Tibial artery (tissue), 4 donors: ENCODE measurements around the gene HRH1.
A peak's percentile ranks its signal among the peaks of the same experiment; 100 is the strongest.

ENCODE experiments used
- DNase-seq, 2 donors: peaks; one replicate each; pipeline ENCODE4 v3.0.0-alpha.2; 2019
- H3K27ac ChIP-seq, 2 donors: fragments of 200-600 bp; sonication (generic) in 1 of 2; 1 replicate in 1 of 2; 2 replicates in 1 of 2; pipeline ENCODE4 v1.5.1; 2018 to 2019; ENCODE audit warnings: mild to moderate bottlenecking in 1 of 2
- H3K27me3 ChIP-seq, 2 donors: fragments of 200-600 bp; sonication (generic) in 1 of 2; one replicate each; pipeline versions ENCODE4 v1.5.1 to v1.6.0; 2016 to 2019
- H3K36me3 ChIP-seq, 3 donors: fragments of 200-600 bp; sonication (generic) in 2 of 3; one replicate each; pipeline ENCODE4 v1.5.1; 2016 to 2019; ENCODE audit warnings: mild to moderate bottlenecking in 2 of 3
- H3K4me1 ChIP-seq, 4 donors: fragments of 200-600 bp; sonication (generic) in 2 of 4; 1 replicate in 3 of 4; 2 replicates in 1 of 4; pipeline ENCODE4 v1.5.1; 2016 to 2019
- H3K4me3 ChIP-seq, 2 donors: fragments of 200-600 bp; sonication (generic) in 1 of 2; 1 replicate in 1 of 2; 2 replicates in 1 of 2; pipeline ENCODE4 v1.5.1; 2018 to 2019; ENCODE audit warnings: mild to moderate bottlenecking in 2 of 2
- H3K9me3 ChIP-seq, 3 donors: fragments of 200-600 bp; sonication (generic) in 1 of 3; one replicate each; pipeline ENCODE4 v1.5.1; 2016 to 2019
- intact Hi-C: fragments of 100-400 bp; cut with DNase I; formaldehyde crosslinking; loops from one replicate; pipeline ENCODE4 v1.15.0; 2023; ENCODE audit warnings: low total_unique reads
- TF ChIP-seq, protein P1 (sequence below), 2 experiments: fragments of 200-600 bp in 1 of 2; fragments of 450-650 bp in 1 of 2; IDR thresholded peaks; one replicate each; pipeline ENCODE4 v1.5.1; 2017 to 2019; ENCODE audit warnings: antibody characterized with exemption in 2 of 2, mild to moderate bottlenecking in 1 of 2, moderate library complexity in 1 of 2

Gene HRH1

GRCh38 chr3:11228041-11228440 lies 73.7 kb downstream of the HRH1 start:
- Histone ChIP-seq H3K27me3 (no peaks in the 10 kb centered on the region), H3K27ac (no peak overlapping the region), H3K9me3 (no peaks in the 10 kb centered on the region), H3K36me3 (peaks cover 0 to 4% (median 0%) of the 10 kb centered on the region in 3 donors), H3K4me1 (peaks cover 0 to 28% (median 9%) of the 10 kb centered on the region in 4 donors), H3K4me3 (no peak overlapping the region)
- no peak for DNase-seq
- TF ChIP-seq, protein P1, sequence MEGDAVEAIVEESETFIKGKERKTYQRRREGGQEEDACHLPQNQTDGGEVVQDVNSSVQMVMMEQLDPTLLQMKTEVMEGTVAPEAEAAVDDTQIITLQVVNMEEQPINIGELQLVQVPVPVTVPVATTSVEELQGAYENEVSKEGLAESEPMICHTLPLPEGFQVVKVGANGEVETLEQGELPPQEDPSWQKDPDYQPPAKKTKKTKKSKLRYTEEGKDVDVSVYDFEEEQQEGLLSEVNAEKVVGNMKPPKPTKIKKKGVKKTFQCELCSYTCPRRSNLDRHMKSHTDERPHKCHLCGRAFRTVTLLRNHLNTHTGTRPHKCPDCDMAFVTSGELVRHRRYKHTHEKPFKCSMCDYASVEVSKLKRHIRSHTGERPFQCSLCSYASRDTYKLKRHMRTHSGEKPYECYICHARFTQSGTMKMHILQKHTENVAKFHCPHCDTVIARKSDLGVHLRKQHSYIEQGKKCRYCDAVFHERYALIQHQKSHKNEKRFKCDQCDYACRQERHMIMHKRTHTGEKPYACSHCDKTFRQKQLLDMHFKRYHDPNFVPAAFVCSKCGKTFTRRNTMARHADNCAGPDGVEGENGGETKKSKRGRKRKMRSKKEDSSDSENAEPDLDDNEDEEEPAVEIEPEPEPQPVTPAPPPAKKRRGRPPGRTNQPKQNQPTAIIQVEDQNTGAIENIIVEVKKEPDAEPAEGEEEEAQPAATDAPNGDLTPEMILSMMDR (IDR thresholded peaks at IDR 0.05), result no peak
- intact Hi-C loops, result no loop called here

DNA sequence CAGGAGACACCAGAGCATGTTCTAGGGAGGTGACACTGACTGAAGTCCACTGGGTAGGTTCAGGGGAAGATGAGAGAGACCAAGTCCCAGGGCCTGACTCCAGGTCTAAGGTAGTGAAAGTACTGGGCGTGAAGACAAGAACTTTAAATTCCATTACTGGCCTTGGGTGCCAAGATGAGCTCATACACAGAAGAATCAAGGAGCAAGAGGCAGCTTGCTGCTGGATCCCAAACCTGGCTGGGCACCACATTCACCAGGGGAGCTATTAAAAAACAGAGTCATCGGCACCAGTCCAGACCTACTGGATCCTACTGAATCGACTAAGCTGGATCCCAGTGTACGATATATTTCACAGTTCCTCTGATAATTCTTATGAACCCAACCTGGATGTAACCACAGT lies 75.8 kb downstream of the HRH1 start:
- TF ChIP-seq, protein P1 (IDR thresholded peaks at IDR 0.05), result no peak
- no peaks in the 10 kb centered on the region for H3K9me3 ChIP-seq
- peak overlapping the region in 1 of 2 donors; percentile 43 for H3K27ac ChIP-seq
- intact Hi-C loops, result no loop called here
- DNase-seq, result no peak
- H3K27me3 ChIP-seq, result no peaks in the 10 kb centered on the region
- peaks cover 0 to 24% (median 5%) of the 10 kb centered on the region in 4 donors for H3K4me1 ChIP-seq
- H3K36me3 ChIP-seq, result peaks cover 0 to 4% (median 0%) of the 10 kb centered on the region in 3 donors
- no peak overlapping the region for H3K4me3 ChIP-seq

DNA sequence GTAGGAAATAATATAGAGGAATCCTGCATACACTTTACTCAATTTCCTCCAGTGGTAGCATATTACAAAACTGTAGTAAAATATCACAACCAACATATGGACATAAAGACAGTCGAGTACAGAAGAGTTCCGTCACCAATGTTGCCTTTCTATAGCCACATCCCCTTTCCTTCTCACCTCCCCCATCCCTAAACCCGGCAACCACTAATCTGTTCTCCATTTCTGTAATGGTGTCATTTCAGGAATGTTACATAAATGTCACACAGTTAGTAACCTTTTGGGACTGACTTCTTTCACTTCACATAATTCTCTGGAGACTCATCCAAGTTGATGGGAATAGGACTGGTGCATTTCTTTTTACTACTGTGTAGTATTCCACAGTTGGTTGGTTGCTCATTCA lies 76.5 kb downstream of the HRH1 start:
- H3K36me3 ChIP-seq, result peaks cover 0 to 4% (median 0%) of the 10 kb centered on the region in 3 donors
- H3K27ac ChIP-seq, result no peak overlapping the region
- no peaks in the 10 kb centered on the region for H3K27me3 ChIP-seq
- intact Hi-C loops, result no loop called here
- no peak for DNase-seq
- TF ChIP-seq, protein P1 (IDR thresholded peaks at IDR 0.05), result no peak
- peaks cover 0 to 17% (median 3%) of the 10 kb centered on the region in 4 donors for H3K4me1 ChIP-seq
- no peaks in the 10 kb centered on the region for H3K9me3 ChIP-seq
- no peak overlapping the region for H3K4me3 ChIP-seq

DNA sequence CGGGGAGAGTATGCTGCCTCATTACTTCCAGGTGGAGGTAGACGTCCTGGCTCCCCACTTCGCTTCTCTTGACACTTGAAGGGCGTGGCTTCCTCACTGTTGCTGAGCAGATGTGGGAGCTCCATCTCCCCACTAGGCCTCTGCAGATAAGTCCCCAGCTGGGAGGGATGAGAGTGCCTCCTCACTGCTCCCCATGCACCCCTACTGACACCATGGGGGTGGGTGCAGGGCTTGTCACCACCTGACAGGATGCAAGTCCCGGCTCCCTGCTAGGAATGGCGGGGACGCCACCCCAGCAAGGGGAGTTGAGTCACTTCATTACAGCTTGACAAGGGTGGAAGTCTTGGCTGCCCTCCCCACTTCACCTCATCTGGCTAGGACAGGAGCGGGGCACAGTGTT lies 81.1 kb downstream of the HRH1 start:
- Histone ChIP-seq H3K9me3 (peaks cover 0 to 7% (median 0%) of the 10 kb centered on the region in 3 donors), H3K4me1 (peaks cover 0 to 14% (median under 1%) of the 10 kb centered on the region in 4 donors), H3K27me3 (no peaks in the 10 kb centered on the region), H3K4me3 (no peak overlapping the region), H3K36me3 (no peaks in the 10 kb centered on the region), H3K27ac (no peak overlapping the region)
- intact Hi-C loops, result no loop called here
- DNase-seq, result no peak
- TF ChIP-seq, protein P1 (IDR thresholded peaks at IDR 0.05), result no peak

DNA sequence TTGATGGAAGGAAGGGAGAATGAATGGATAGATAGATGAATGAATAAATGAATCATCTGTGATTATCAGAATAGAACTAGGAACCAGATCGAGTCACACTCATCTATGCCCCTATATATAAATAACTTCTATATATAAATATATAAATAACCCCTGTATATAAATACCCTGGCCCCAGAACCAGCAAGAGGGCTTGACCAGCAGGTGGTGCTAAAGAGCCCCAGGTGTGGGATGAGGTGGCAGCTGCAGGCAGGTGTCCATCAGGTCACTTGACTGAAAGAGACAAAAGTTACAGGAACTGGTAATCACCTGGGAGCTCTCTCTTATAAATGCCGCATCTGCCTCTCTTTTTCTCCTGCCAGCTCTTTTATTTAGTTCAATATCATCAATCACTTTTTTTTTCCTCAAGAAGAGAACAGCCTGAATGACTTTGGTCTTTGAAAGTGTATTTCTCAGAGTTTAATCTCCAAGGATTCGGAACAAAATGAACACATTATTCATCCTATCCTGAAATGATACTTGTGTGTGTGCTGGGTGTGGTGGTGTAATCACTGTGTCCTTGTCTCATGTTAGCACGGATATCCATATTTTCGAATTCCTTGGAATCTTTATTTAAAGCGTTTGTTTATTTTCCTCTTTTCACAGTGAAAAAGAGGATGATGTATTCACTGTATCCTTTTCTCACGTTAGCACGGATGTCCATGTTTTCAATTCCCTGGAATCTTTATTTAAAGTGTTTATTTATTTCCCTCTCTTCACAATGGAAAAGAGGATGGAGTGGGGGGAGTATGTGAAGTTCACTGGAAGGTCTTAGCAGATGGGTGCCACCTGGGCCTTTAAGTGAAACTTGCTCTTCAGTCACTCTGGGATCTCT lies 82.5 kb downstream of the HRH1 start:
- peaks cover 0 to 7% (median 0%) of the 10 kb centered on the region in 3 donors for H3K9me3 ChIP-seq
- no peaks in the 10 kb centered on the region for H3K27me3 ChIP-seq
- TF ChIP-seq, protein P1 (IDR thresholded peaks at IDR 0.05), result peak; percentile 26 to 58
- no peak overlapping the region for H3K27ac ChIP-seq
- peak in 1 of 2 donors; percentile 50 for DNase-seq
- H3K36me3 ChIP-seq, result no peaks in the 10 kb centered on the region
- peaks cover 0 to 8% (median 0%) of the 10 kb centered on the region in 4 donors for H3K4me1 ChIP-seq
- no peak overlapping the region for H3K4me3 ChIP-seq
- intact Hi-C loops, result no loop called here
